Glomerular visceral epithelial cell (primary cell): ENCODE measurements around the gene PACS1.
"Not testable (repeated sequence)": the region's sequence is repeated elsewhere in the genome, so short reads cannot be mapped to it uniquely, and the experiment has no call there.

Experiments used
- DNase-seq: peaks from one replicate; pipeline ENCODE4 v3.0.0-alpha.2; 2016; ENCODE audit errors: extremely low spot score

The PACS1 gene

GRCh38 chr11:66275984-66276612 lies 206.0 kb downstream of the PACS1 start:
- no peak for DNase-seq

GRCh38 chr11:66276619-66277018 lies 206.5 kb downstream of the PACS1 start:
- not testable (repeated sequence) for DNase-seq

- DNase-seq = not testable (repeated sequence)
Observed at GRCh38 chr11:66277064-66277463, 207.0 kb downstream of the PACS1 start.

- DNase-seq = no peak
Observed at GRCh38 chr11:66277471-66278362, 207.6 kb downstream of the PACS1 start, which contains the start of gene CNIH2. Gene CNIH2 (plus strand): TSS chr11:66278175. CDS start chr11:66278457, 282 bp downstream.

GRCh38 chr11:66278363-66279091 lies 208.5 kb downstream of the PACS1 start:
- DNase-seq = peak; percentile 46

- DNase-seq = no peak
Observed at GRCh38 chr11:66279092-66279734, 209.1 kb downstream of the PACS1 start.

GRCh38 chr11:66280428-66280827 lies 210.4 kb downstream of the PACS1 start:
- DNase-seq = no peak

- DNase-seq = no peak
Observed at GRCh38 chr11:66281001-66281400, 210.9 kb downstream of the PACS1 start.

GRCh38 chr11:66281776-66282467 lies 211.8 kb downstream of the PACS1 start:
- DNase-seq = no peak

GRCh38 chr11:66282468-66283455 lies 212.7 kb downstream of the PACS1 start:
- DNase-seq = peak; percentile 94

- no peak for DNase-seq
Observed at GRCh38 chr11:66283461-66284105, 213.5 kb downstream of the PACS1 start.

GRCh38 chr11:66284526-66285078 lies 214.5 kb downstream of the PACS1 start:
- no peak for DNase-seq

- DNase-seq = no peak
Observed at GRCh38 chr11:66285250-66285947, 215.3 kb downstream of the PACS1 start.

- no peak for DNase-seq
Observed at GRCh38 chr11:66286699-66287098, 216.6 kb downstream of the PACS1 start.

- no peak for DNase-seq
Observed at GRCh38 chr11:66287211-66287888, 217.3 kb downstream of the PACS1 start.

GRCh38 chr11:66287889-66288670 lies 218.0 kb downstream of the PACS1 start:
- no peak for DNase-seq
